HG03457 (cell line): ENCODE results near the gene PLPPR3.

Experiments
- ATAC-seq: cut with Tn5 transposase; IDR thresholded peaks from one replicate; pipeline ENCODE4 v1.9.1; 2021; ENCODE audit warnings: moderate number of reproducible peaks; ENCODE audit not compliant: unreplicated experiment

The PLPPR3 gene

GRCh38 chr19:810077-810855 is 11.5 kb downstream of the PLPPR3 start:
- ATAC-seq, result no peak

- no peak for ATAC-seq
These were observed 13.4 kb downstream of the PLPPR3 start for GRCh38 chr19:808423-808775.

- ATAC-seq, result no peak
These were observed 13.9 kb downstream of the PLPPR3 start for GRCh38 chr19:807627-808422.

- no peak for ATAC-seq
These were observed 14.8 kb downstream of the PLPPR3 start for GRCh38 chr19:806815-807421.

DNA sequence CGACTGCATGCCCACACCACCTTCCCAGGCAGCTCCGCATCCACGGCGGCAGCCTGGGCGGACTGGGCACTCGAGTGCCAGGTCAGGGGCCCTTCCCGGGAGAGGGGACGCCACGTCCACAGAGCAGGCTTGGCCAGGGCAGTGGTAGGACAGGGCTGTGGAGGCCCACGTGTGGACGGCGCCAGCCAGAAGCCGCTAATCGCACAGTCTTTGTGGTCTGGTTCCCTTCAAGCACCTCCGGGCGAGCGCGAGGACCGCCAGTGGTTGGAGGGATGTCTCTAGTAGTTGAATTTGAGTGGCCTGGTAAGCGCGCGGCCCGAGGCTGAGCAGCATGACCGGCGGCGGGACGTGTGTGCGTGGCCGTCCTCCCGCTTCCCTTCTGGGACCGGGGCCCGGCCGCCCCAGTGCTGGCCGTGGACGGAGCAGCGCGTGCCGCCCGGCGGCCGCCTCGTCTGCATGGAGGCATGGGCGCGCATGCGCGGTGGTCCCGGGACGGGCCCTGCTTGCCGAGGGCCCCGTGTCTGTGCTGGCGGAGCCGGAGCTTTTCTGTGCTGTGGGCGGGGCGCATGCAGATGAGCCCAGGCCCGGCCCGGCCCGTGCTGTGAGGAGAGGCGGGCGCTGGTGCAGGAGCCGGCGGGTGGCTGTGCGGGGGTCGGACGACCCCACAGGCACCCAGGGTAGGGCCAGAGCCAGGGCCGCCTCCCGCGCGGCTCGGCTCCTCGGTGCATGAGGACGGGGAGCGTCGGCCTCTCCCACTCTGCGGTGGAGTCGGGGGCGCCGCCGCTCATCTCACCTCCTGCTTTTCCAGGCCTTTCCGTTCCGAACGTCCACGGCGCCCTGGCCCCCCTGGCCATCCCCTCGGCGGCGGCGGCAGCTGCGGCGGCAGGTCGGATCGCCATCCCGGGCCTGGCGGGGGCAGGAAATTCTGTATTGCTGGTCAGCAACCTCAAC is 15.9 kb downstream of the PLPPR3 start:
- no peak for ATAC-seq

- ATAC-seq, result no peak
These were observed 16.6 kb downstream of the PLPPR3 start for GRCh38 chr19:805166-805551.

DNA sequence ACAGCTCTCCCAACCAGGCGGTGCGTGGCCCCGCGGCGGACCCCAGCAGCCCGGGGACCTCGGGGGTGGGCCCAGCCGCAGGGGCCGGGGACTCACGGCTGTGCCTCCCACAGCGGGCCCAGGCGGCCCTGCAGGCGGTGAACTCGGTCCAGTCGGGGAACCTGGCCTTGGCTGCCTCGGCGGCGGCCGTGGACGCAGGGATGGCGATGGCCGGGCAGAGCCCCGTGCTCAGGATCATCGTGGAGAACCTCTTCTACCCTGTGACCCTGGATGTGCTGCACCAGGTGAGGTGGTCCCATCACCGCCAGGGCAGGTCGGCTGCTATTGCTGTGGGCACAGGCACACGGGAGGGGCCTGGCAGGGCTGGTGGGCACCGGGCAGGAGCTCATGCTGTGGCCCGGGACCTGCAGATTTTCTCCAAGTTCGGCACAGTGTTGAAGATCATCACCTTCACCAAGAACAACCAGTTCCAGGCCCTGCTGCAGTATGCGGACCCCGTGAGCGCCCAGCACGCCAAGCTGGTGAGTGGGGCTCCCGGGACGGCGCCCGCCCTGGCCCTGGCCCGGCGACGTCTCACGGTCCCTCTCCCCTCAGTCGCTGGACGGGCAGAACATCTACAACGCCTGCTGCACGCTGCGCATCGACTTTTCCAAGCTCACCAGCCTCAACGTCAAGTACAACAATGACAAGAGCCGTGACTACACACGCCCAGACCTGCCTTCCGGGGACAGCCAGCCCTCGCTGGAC is 17.2 kb downstream of the PLPPR3 start:
- no peak for ATAC-seq

GRCh38 chr19:803686-804418 is 17.9 kb downstream of the PLPPR3 start:
- no peak for ATAC-seq

DNA sequence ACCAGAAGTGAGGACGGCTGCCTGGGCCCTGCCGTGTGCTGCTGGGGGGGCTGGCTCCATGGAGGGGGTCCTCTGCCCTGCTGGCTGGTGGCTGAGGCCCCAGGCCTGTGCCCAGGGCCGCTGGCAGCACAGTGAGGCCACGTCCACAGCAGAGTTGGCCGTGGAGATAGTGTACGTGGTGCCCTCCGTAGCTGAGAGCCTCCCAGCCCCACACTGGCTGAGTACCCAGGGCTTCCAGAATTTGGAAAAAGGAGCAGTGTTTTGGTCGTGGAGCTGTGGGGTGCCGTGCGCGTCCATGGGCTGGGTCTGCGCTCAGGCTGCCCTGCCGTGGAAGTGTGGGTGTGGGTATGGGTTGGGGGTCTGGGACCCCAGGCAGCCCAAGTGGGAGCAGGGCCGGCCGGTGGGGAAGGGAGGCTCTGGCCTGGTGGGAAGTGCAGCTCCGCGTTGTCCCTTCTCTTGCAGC is 18.6 kb downstream of the PLPPR3 start:
- no peak for ATAC-seq

- ATAC-seq, result no peak
These were observed 19.2 kb downstream of the PLPPR3 start for GRCh38 chr19:802498-803098.

GRCh38 chr19:801861-802497 is 19.8 kb downstream of the PLPPR3 start:
- no peak for ATAC-seq

DNA sequence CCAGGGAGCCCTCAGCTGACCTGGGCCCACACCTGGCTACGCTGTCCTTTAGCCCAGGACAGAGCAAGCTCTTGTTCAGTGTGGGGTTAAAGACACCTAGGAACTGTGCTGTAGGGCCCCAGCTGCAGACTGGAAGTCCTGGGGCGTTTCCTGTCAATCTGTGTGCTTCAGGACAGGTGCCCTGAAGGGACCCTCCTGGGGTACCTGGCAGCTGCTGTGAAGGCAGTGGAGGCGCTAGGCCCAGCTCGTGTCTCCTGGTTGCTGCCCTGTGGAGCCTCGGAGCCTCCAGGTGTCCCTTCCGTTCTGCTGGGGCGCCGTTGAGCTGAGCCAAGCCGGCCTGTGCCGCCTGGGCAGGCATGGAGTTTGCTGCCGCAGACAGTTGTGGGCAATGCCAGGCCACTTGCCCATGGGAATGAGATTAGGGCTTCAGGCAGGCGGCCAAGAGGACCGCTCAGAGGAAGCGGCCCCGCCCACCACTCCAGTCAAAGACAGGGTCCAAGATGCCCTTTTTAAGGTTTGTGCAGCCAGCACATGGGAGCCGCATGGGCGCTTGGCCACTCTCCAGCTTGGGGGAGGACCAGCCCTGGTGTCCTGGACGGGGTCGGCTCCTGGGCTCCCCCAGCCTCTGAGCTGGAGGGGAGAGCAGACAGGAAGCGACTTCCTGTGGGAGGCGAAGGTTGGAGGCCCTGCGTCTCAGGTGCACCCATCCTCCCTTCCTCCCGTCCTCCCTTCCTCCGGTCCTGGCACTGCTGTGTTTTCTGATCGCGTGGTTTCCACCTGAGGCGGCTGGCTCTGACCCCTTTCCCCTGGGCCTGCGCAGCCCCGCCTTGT is 20.5 kb downstream of the PLPPR3 start:
- ATAC-seq, result no peak

- ATAC-seq, result no peak
These were observed 21.3 kb downstream of the PLPPR3 start for GRCh38 chr19:800360-801029.

GRCh38 chr19:799076-799881 is 22.5 kb downstream of the PLPPR3 start:
- no peak for ATAC-seq

GRCh38 chr19:798415-799075 is 23.2 kb downstream of the PLPPR3 start:
- no peak for ATAC-seq
